GM12878 (cell line): ENCODE data around the gene SNX13. TPM values are rescaled to one million over a fixed set of nuclear protein-coding genes. Genes with fewer than 3 reads are reported as not detected.

Experiments used
- ATAC-seq: fragments of 200-7000 bp; cut with Tn5 transposase; 3 replicates; pipeline ENCODE4 v1.9.1; 2020; ENCODE audit warnings: mild to moderate bottlenecking, moderate library complexity
- BruUV-seq: library from RNA; stranded (reverse); fragments of 400-500 nt; replicated peaks from 2 replicates; lab custom pipeline; 2021; lab: Mats Ljungman, UMichigan
- CTCF ChIA-PET: fragments of 300-600 bp; sonication (Branson Sonifier 250); formaldehyde crosslinking; extraction: SDS; loops from one replicate; lab custom pipeline; 2021; ENCODE audit warnings: inconsistent platforms; lab: Yijun Ruan, JAX
- POLR2A ChIA-PET: fragments of 350-600 bp; formaldehyde crosslinking; extraction: SDS; loops from one replicate; lab custom pipeline; 2021; ENCODE audit warnings: inconsistent platforms; lab: Charles Lee
- RAD21 ChIA-PET: fragments of 300-600 bp; sonication (Branson Sonifier 250); formaldehyde crosslinking; loops from one replicate; lab custom pipeline; 2023; ENCODE audit warnings: antibody characterized with exemption; ENCODE audit not compliant: unreplicated experiment; lab: Charles Lee
- SMC1A ChIA-PET: fragments of 300-600 bp; sonication (Branson Sonifier 250); formaldehyde crosslinking; loops from one replicate; lab custom pipeline; 2023; ENCODE audit not compliant: unreplicated experiment, uncharacterized antibody; lab: Charles Lee
- DNase-seq: peaks from one replicate; pipeline ENCODE4 v3.0.0-alpha.2; 2011; ENCODE audit warnings: low read depth, low spot score
- FAIRE-seq: peaks from 3 replicates; lab custom pipeline; 2011; peaks lifted over from hg19 to GRCh38; lab: Jason Lieb, UNC
- H2AFZ ChIP-seq: 2 replicates; pipeline ENCODE4 v1.6.0; 2011; ENCODE audit warnings: low read depth, low read length, control low read depth; ENCODE audit not compliant: control insufficient read depth
- H3K27ac ChIP-seq: 2 replicates; pipeline ENCODE4 v1.5.1; 2011; ENCODE audit warnings: control low read depth; ENCODE audit not compliant: control insufficient read depth, insufficient read depth
- H3K27me3 ChIP-seq, 2 experiments: replicated peaks in 1 of 2; 2 replicates each; pipeline versions ENCODE4 v1.6.0 to v1.6.1; 2011; ENCODE audit warnings: low read length in 1 of 2; ENCODE audit not compliant: control insufficient read depth in 2 of 2, insufficient read depth in 2 of 2
- H3K36me3 ChIP-seq, 2 experiments: 2 replicates each; pipeline ENCODE4 v1.5.1; 2011; ENCODE audit warnings: low read length in 1 of 2; ENCODE audit not compliant: control insufficient read depth in 2 of 2, insufficient read depth in 2 of 2
- H3K4me1 ChIP-seq: 2 replicates; pipeline ENCODE4 v1.6.1; 2011; ENCODE audit warnings: mild to moderate bottlenecking, low read length, moderate library complexity, mixed read lengths; ENCODE audit not compliant: control insufficient read depth, insufficient read depth
- H3K4me2 ChIP-seq: 2 replicates; pipeline ENCODE4 v1.6.0; 2011; ENCODE audit warnings: control low read depth; ENCODE audit not compliant: control insufficient read depth, insufficient read depth
- H3K4me3 ChIP-seq: fragments of 200-600 bp; sonication (generic); 2 replicates; pipeline ENCODE4 v1.5.1; 2016
- H3K79me2 ChIP-seq: 2 replicates; pipeline ENCODE4 v1.6.0; 2011; ENCODE audit warnings: low read length; ENCODE audit not compliant: control insufficient read depth, insufficient read depth
- H3K9ac ChIP-seq: 2 replicates; pipeline ENCODE4 v1.8.0; 2011; ENCODE audit warnings: low read length, control low read depth, mixed read lengths; ENCODE audit not compliant: control insufficient read depth, insufficient read depth
- H3K9me3 ChIP-seq: replicated peaks from 3 replicates; pipeline ENCODE4 v1.5.1; 2011; ENCODE audit warnings: mild to moderate bottlenecking, low read length; ENCODE audit not compliant: control insufficient read depth, insufficient read depth
- H4K20me1 ChIP-seq: 2 replicates; pipeline ENCODE4 v1.6.0; 2011; ENCODE audit not compliant: control insufficient read depth, insufficient read depth
- GABPA ChIP-seq: IDR thresholded peaks from 2 replicates; pipeline ENCODE4 v1.6.1; 2014; ENCODE audit warnings: antibody characterized with exemption, low read depth, mild to moderate bottlenecking, inconsistent platforms
- HCFC1 ChIP-seq: fragments of 150-350 bp; IDR thresholded peaks from 2 replicates; pipeline ENCODE4 v1.6.1; 2014; ENCODE audit warnings: low read length
- HDGF ChIP-seq: fragments of 450-650 bp; IDR thresholded peaks from 2 replicates; pipeline ENCODE4 v1.6.1; 2016; ENCODE audit warnings: antibody characterized with exemption
- POLR2AphosphoS2 ChIP-seq: IDR thresholded peaks from 2 replicates; pipeline ENCODE4 v1.6.1; 2011; ENCODE audit warnings: low read depth, mild to moderate bottlenecking, low read length, improper control_type of control experiment, moderate library complexity
- WGBS: methylation state at CpG from one replicate; pipeline ENCODE4 v1.1.6; 2016; ENCODE audit warnings: low lambda C conversion rate; ENCODE audit not compliant: insufficient replicate concordance, insufficient coverage; ENCODE audit errors: missing lambda C conversion rate; 5-methylcytosine and 5-hydroxymethylcytosine counted together
- in situ Hi-C: fragments of 300-500 bp; cut with MboI; formaldehyde crosslinking; loops from 9 replicates; pipeline ENCODE4 v1.14.3; 2018; ENCODE audit warnings: mixed read lengths
- intact Hi-C: fragments of 100-400 bp; cut with micrococcal nuclease; formaldehyde crosslinking; loops from one replicate; pipeline ENCODE4 v1.14.2; 2022; ENCODE audit not compliant: unreplicated experiment
- polyA plus RNA-seq, 11 experiments: library from polyadenylated mRNA; depleted of rRNA in 4 of 11; unstranded in 6 of 11; stranded (reverse) in 5 of 11; fragments of >200 nt; fragmentation: Nextera tagmentation in 4 of 11; fragmentation: Illumina TruSeq in 1 of 11; extraction: Ambion mirVana in 4 of 11; extraction: Trizol in 1 of 11; gene quantifications; 1 replicate in 1 of 11; 2 replicates in 10 of 11; pipeline versions ENCODE4 v1.2.1 to v1.2.3, GENCODE V29; 2011 to 2016; ENCODE audit warnings: inconsistent platforms in 2 of 11, missing spikeins in 2 of 11, low read depth in 1 of 11
- total RNA-seq, 4 experiments: library from RNA; depleted of rRNA in 3 of 4; stranded (reverse); fragments of >200 nt in 3 of 4; fragmentation: Illumina TruSeq in 1 of 4; extraction: Trizol in 1 of 4; gene quantifications; 2 replicates each; pipeline versions ENCODE4 v1.2.1 to v1.2.3, GENCODE V29; 2013 to 2021
- TF ChIP-seq, protein P1 (sequence below): fragments of 450-650 bp; IDR thresholded peaks from 2 replicates; pipeline ENCODE4 v1.6.1; 2017; ENCODE audit warnings: mild to moderate bottlenecking, moderate library complexity

SNX13 gene
- total and polyA plus RNA-seq, 10 of the 15 experiments (the other 5 are each of a cell fraction or from before 2014, with no cell fraction given), result 2.2 to 17.1 (median 11.9) TPM

DNA sequence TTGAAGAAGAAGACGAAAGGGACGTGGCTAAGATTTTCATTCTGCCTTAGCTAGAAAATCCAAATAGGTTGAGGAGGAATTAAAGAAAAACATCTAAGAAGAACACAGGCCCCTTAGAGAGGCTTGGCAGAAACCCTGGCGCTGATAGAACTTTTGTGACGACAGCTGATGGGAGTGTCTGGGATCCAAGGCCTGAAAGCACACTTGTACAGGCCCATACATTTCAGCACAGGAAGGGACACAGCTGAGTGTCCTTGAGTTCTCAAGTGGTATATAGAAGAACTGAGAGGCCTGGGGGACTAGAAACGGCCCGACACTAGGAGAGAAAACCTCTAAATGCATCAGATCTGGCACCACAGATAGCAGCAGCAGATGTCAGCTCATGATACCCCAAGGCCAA is 47.8 kb upstream of the SNX13 start (continued):
- TF ChIP-seq, protein P1, sequence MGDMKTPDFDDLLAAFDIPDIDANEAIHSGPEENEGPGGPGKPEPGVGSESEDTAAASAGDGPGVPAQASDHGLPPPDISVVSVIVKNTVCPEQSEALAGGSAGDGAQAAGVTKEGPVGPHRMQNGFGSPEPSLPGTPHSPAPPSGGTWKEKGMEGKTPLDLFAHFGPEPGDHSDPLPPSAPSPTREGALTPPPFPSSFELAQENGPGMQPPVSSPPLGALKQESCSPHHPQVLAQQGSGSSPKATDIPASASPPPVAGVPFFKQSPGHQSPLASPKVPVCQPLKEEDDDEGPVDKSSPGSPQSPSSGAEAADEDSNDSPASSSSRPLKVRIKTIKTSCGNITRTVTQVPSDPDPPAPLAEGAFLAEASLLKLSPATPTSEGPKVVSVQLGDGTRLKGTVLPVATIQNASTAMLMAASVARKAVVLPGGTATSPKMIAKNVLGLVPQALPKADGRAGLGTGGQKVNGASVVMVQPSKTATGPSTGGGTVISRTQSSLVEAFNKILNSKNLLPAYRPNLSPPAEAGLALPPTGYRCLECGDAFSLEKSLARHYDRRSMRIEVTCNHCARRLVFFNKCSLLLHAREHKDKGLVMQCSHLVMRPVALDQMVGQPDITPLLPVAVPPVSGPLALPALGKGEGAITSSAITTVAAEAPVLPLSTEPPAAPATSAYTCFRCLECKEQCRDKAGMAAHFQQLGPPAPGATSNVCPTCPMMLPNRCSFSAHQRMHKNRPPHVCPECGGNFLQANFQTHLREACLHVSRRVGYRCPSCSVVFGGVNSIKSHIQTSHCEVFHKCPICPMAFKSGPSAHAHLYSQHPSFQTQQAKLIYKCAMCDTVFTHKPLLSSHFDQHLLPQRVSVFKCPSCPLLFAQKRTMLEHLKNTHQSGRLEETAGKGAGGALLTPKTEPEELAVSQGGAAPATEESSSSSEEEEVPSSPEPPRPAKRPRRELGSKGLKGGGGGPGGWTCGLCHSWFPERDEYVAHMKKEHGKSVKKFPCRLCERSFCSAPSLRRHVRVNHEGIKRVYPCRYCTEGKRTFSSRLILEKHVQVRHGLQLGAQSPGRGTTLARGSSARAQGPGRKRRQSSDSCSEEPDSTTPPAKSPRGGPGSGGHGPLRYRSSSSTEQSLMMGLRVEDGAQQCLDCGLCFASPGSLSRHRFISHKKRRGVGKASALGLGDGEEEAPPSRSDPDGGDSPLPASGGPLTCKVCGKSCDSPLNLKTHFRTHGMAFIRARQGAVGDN, result no peak
- no peak for TF ChIP-seq HDGF

- Histone ChIP-seq H3K9ac (no peak overlapping the region), H3K79me2 (no peaks in the 10 kb centered on the region), H3K4me2 (no peak overlapping the region), H3K4me1 (no peaks in the 10 kb centered on the region), H3K36me3 (no peaks in the 10 kb centered on the region), H2AFZ (no peak overlapping the region), H3K27ac (no peak overlapping the region), H3K27me3 (no peaks in the 10 kb centered on the region), H4K20me1 (no peaks in the 10 kb centered on the region), H3K9me3 (no peaks in the 10 kb centered on the region), H3K4me3 (no peak overlapping the region)
- ChIA-PET RAD21 (interaction anchor here (1.2 kb wide), 1 partner anchor 217 kb away, joined by 3 read pairs; no protein-coding TSS in a partner anchor), CTCF (interaction anchor here (0.8 to 9.9 kb wide), 2 partner anchors 212 to 216 kb away, joined by 3 to 193 read pairs; no protein-coding TSS in a partner anchor), SMC1A (interaction anchor here (0.6 kb wide), 1 partner anchor 132 kb away, joined by 3 read pairs; no protein-coding TSS in a partner anchor), POLR2A (no interaction called here)
- TF ChIP-seq GABPA (no peak), HCFC1 (no peak), POLR2AphosphoS2 (no peak)
- intact Hi-C loops (no loop called here), in situ Hi-C loops (no loop called here)
- no peak for ATAC-seq
- no peak for DNase-seq
- no TSS peak for BruUV-seq
- FAIRE-seq, result no peak
- WGBS, result 88% methylated on average over 1 of the region's 1 CpG
Measured at GRCh38 chr7:17986851-17987250, 46.6 kb upstream of the SNX13 start.
